GM12878 (cell line): ENCODE results near the gene CUTA. TPM values are rescaled to one million over a fixed set of nuclear protein-coding genes. Genes with fewer than 3 reads are reported as not detected.

ENCODE experiments used
- BACH1 ChIP-seq: fragments of 450-650 bp; IDR thresholded peaks from 2 replicates; pipeline ENCODE4 v1.6.1; 2017; ENCODE audit warnings: mild to moderate bottlenecking, borderline replicate concordance
- CBX3 ChIP-seq: fragments of 200-600 bp; sonication (generic); IDR thresholded peaks from 2 replicates; pipeline ENCODE4 v1.6.1; 2016; ENCODE audit warnings: low read depth, borderline replicate concordance
- CBX5 ChIP-seq: sonication (generic); IDR thresholded peaks from 2 replicates; pipeline ENCODE4 v1.6.1; 2016; ENCODE audit warnings: low read depth, moderate library complexity, mild to moderate bottlenecking, inconsistent platforms
- CHD4 ChIP-seq: fragments of 200-600 bp; sonication (generic); IDR thresholded peaks from 2 replicates; pipeline ENCODE4 v1.6.1; 2016; ENCODE audit warnings: mild to moderate bottlenecking
- CREB1 ChIP-seq: IDR thresholded peaks from 2 replicates; pipeline ENCODE4 v1.6.1; 2012; ENCODE audit warnings: low read depth, mild to moderate bottlenecking, inconsistent platforms
- DPF2 ChIP-seq: fragments of 450-650 bp; IDR thresholded peaks from 2 replicates; pipeline ENCODE4 v1.6.1; 2017; ENCODE audit warnings: mild to moderate bottlenecking
- FOXK2 ChIP-seq: fragments of 450-650 bp; IDR thresholded peaks from 2 replicates; pipeline ENCODE4 v1.6.1; 2017; ENCODE audit warnings: mild to moderate bottlenecking, moderate library complexity
- GABPA ChIP-seq: IDR thresholded peaks from 2 replicates; pipeline ENCODE4 v1.6.1; 2014; ENCODE audit warnings: antibody characterized with exemption, low read depth, mild to moderate bottlenecking, inconsistent platforms
- MEF2B ChIP-seq: fragments of 450-650 bp; IDR thresholded peaks from 2 replicates; pipeline ENCODE4 v1.6.1; 2018; ENCODE audit warnings: mild to moderate bottlenecking, moderate library complexity; ENCODE audit not compliant: partially characterized antibody, poor library complexity, severe bottlenecking
- MLLT1 ChIP-seq: fragments of 450-650 bp; IDR thresholded peaks from 2 replicates; pipeline ENCODE4 v1.6.1; 2016; ENCODE audit warnings: mild to moderate bottlenecking
- NFYA ChIP-seq: IDR thresholded peaks from 2 replicates; pipeline ENCODE4 v1.6.1; 2011; ENCODE audit warnings: low read depth, mild to moderate bottlenecking, low read length, improper control_type of control experiment, borderline replicate concordance
- NR2C2 ChIP-seq: IDR thresholded peaks from 2 replicates; pipeline ENCODE4 v1.6.1; 2011; ENCODE audit warnings: borderline replicate concordance, low read depth; ENCODE audit not compliant: control insufficient read depth, insufficient read length
- NR2F1 ChIP-seq: fragments of 450-650 bp; conservative IDR thresholded peaks from 2 replicates; pipeline ENCODE4 v1.6.1; 2017; ENCODE audit warnings: mild to moderate bottlenecking
- PAX5 ChIP-seq: IDR thresholded peaks from 2 replicates; pipeline ENCODE4 v1.6.1; 2011; ENCODE audit warnings: low read depth, low read length, borderline replicate concordance
- PKNOX1 ChIP-seq: fragments of 450-650 bp; IDR thresholded peaks from 2 replicates; pipeline ENCODE4 v1.6.1; 2016; ENCODE audit warnings: mild to moderate bottlenecking
- SMARCA5 ChIP-seq: fragments of 450-650 bp; IDR thresholded peaks from 2 replicates; pipeline ENCODE4 v1.6.1; 2017; ENCODE audit warnings: mild to moderate bottlenecking
- SP1 ChIP-seq: IDR thresholded peaks from one replicate; pipeline ENCODE4 v1.6.1; 2011; ENCODE audit warnings: low read depth, low read length
- SRF ChIP-seq, 2 experiments: IDR thresholded peaks; 2 replicates each; pipeline ENCODE4 v1.6.1; 2011; ENCODE audit warnings: low read depth in 2 of 2, low read length in 2 of 2, mild to moderate bottlenecking in 1 of 2, moderate library complexity in 1 of 2
- WRNIP1 ChIP-seq: IDR thresholded peaks from 2 replicates; pipeline ENCODE4 v1.6.1; 2011; ENCODE audit warnings: low read depth, low read length, improper control_type of control experiment, borderline replicate concordance
- YY1 ChIP-seq: IDR thresholded peaks from 2 replicates; pipeline ENCODE4 v1.6.1; 2011; ENCODE audit warnings: low read depth, mild to moderate bottlenecking, low read length
- polyA plus RNA-seq, 11 experiments: library from polyadenylated mRNA; depleted of rRNA in 4 of 11; unstranded in 6 of 11; stranded (reverse) in 5 of 11; fragments of >200 nt; fragmentation: Nextera tagmentation in 4 of 11; fragmentation: Illumina TruSeq in 1 of 11; extraction: Ambion mirVana in 4 of 11; extraction: Trizol in 1 of 11; gene quantifications; 1 replicate in 1 of 11; 2 replicates in 10 of 11; pipeline versions ENCODE4 v1.2.1 to v1.2.3, GENCODE V29; 2011 to 2016; ENCODE audit warnings: inconsistent platforms in 2 of 11, missing spikeins in 2 of 11, low read depth in 1 of 11
- total RNA-seq, 4 experiments: library from RNA; depleted of rRNA in 3 of 4; stranded (reverse); fragments of >200 nt in 3 of 4; fragmentation: Illumina TruSeq in 1 of 4; extraction: Trizol in 1 of 4; gene quantifications; 2 replicates each; pipeline versions ENCODE4 v1.2.1 to v1.2.3, GENCODE V29; 2013 to 2021
- TF ChIP-seq, protein P1 (sequence below): fragments of 450-650 bp; formaldehyde crosslinking; IDR thresholded peaks from 2 replicates; pipeline ENCODE4 v1.4.0; 2020; ENCODE audit warnings: mild to moderate bottlenecking, moderate library complexity
- TF ChIP-seq, protein P2 (sequence below): fragments of 450-650 bp; IDR thresholded peaks from 2 replicates; pipeline ENCODE4 v1.6.1; 2018; ENCODE audit warnings: mild to moderate bottlenecking, low read depth, moderate library complexity; ENCODE audit not compliant: partially characterized antibody

The CUTA gene
- total and polyA plus RNA-seq, 10 of the 15 experiments (the other 5 are each of a cell fraction or from before 2014, with no cell fraction given), result 102 to 293 (median 189) TPM

- no peak for TF ChIP-seq NR2C2
- TF ChIP-seq, protein P1, sequence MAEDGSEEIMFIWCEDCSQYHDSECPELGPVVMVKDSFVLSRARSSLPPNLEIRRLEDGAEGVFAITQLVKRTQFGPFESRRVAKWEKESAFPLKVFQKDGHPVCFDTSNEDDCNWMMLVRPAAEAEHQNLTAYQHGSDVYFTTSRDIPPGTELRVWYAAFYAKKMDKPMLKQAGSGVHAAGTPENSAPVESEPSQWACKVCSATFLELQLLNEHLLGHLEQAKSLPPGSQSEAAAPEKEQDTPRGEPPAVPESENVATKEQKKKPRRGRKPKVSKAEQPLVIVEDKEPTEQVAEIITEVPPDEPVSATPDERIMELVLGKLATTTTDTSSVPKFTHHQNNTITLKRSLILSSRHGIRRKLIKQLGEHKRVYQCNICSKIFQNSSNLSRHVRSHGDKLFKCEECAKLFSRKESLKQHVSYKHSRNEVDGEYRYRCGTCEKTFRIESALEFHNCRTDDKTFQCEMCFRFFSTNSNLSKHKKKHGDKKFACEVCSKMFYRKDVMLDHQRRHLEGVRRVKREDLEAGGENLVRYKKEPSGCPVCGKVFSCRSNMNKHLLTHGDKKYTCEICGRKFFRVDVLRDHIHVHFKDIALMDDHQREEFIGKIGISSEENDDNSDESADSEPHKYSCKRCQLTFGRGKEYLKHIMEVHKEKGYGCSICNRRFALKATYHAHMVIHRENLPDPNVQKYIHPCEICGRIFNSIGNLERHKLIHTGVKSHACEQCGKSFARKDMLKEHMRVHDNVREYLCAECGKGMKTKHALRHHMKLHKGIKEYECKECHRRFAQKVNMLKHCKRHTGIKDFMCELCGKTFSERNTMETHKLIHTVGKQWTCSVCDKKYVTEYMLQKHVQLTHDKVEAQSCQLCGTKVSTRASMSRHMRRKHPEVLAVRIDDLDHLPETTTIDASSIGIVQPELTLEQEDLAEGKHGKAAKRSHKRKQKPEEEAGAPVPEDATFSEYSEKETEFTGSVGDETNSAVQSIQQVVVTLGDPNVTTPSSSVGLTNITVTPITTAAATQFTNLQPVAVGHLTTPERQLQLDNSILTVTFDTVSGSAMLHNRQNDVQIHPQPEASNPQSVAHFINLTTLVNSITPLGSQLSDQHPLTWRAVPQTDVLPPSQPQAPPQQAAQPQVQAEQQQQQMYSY, result no peak
- no peak; the same call in 1 of the 2 replicates for TF ChIP-seq SMARCA5
- peak; percentile 79 for TF ChIP-seq FOXK2
- TF ChIP-seq CREB1, result no peak
- no peak for TF ChIP-seq PAX5
- peak; percentile 47 to 91 for TF ChIP-seq SRF (IDR thresholded peaks at IDR 0.05; ENCODE audit: low read depth in 2 of 2, low read length in 2 of 2)
- TF ChIP-seq WRNIP1, result no peak
- peak; percentile 76 for TF ChIP-seq YY1
- TF ChIP-seq PKNOX1, result peak; percentile 92
- TF ChIP-seq NR2F1, result peak; percentile 6; the same call in 1 of the 2 replicates
- no peak for TF ChIP-seq SP1
- TF ChIP-seq, protein P2, sequence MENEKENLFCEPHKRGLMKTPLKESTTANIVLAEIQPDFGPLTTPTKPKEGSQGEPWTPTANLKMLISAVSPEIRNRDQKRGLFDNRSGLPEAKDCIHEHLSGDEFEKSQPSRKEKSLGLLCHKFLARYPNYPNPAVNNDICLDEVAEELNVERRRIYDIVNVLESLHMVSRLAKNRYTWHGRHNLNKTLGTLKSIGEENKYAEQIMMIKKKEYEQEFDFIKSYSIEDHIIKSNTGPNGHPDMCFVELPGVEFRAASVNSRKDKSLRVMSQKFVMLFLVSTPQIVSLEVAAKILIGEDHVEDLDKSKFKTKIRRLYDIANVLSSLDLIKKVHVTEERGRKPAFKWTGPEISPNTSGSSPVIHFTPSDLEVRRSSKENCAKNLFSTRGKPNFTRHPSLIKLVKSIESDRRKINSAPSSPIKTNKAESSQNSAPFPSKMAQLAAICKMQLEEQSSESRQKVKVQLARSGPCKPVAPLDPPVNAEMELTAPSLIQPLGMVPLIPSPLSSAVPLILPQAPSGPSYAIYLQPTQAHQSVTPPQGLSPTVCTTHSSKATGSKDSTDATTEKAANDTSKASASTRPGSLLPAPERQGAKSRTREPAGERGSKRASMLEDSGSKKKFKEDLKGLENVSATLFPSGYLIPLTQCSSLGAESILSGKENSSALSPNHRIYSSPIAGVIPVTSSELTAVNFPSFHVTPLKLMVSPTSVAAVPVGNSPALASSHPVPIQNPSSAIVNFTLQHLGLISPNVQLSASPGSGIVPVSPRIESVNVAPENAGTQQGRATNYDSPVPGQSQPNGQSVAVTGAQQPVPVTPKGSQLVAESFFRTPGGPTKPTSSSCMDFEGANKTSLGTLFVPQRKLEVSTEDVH, result peak; percentile 23
- TF ChIP-seq CHD4, result no peak
- no peak; the same call in 1 of the 2 replicates for TF ChIP-seq NFYA
- TF ChIP-seq CBX5, result no peak
- 0 out of 2 replicates have a peak, but pooled peaks have one; percentile 36 for TF ChIP-seq DPF2
- TF ChIP-seq BACH1, result peak; percentile 20; the same call in 1 of the 2 replicates
- peak; percentile 51 for TF ChIP-seq MEF2B
- TF ChIP-seq CBX3, result no peak
- peak; percentile 100 for TF ChIP-seq MLLT1
- TF ChIP-seq GABPA, result no peak
These were observed at the start of gene CUTA (continued) for GRCh38 chr6:33417903-33418689.
